Fibroblast of lung (primary cell): ENCODE measurements around the gene GJB3. TPM values are rescaled to one million over a fixed set of nuclear protein-coding genes. Genes with fewer than 3 reads are reported as not detected.
"Not testable (repeated sequence)": the region's sequence is repeated elsewhere in the genome, so short reads cannot be mapped to it uniquely, and the experiment has no call there.

Experiments
- DNase-seq, 2 donors: peaks; one replicate each; pipeline versions ENCODE4 v3.0.0 to v3.0.0-alpha.2; 2010; ENCODE audit warnings: low read depth in 2 of 2
- H2AFZ ChIP-seq: 2 replicates; pipeline ENCODE4 v1.5.1; 2012; ENCODE audit warnings: low read length, control low read depth, inconsistent platforms
- H3K27ac ChIP-seq: 2 replicates; pipeline ENCODE4 v1.5.1; 2011; ENCODE audit warnings: low read length, control low read depth; ENCODE audit not compliant: insufficient read depth
- H3K27me3 ChIP-seq: 2 replicates; pipeline ENCODE4 v1.5.1; 2011; ENCODE audit warnings: mild to moderate bottlenecking, low read length; ENCODE audit not compliant: control insufficient read depth, insufficient read depth
- H3K36me3 ChIP-seq: 2 replicates; pipeline ENCODE4 v1.5.1; 2011; ENCODE audit warnings: low read length; ENCODE audit not compliant: control insufficient read depth, insufficient read depth
- H3K4me1 ChIP-seq: 2 replicates; pipeline ENCODE4 v1.5.1; 2011; ENCODE audit warnings: low read length; ENCODE audit not compliant: control insufficient read depth, insufficient read depth; ENCODE audit errors: extremely low read depth
- H3K4me2 ChIP-seq: 2 replicates; pipeline ENCODE4 v1.5.1; 2011; ENCODE audit warnings: low read length, control low read depth; ENCODE audit not compliant: insufficient read depth; ENCODE audit errors: extremely low read depth
- H3K4me3 ChIP-seq, 4 experiments: fragments of 200-600 bp in 1 of 4; sonication (generic) in 1 of 4; replicated peaks in 1 of 4; 2 replicates each; pipeline ENCODE4 v1.5.1; 2011 to 2016; ENCODE audit warnings: low read length in 4 of 4, low read depth in 3 of 4, mild to moderate bottlenecking in 3 of 4, control low read depth in 2 of 4, inconsistent platforms in 1 of 4, mixed read lengths in 1 of 4; ENCODE audit not compliant: insufficient read depth in 1 of 4; ENCODE audit errors: control extremely low read depth in 1 of 4
- H3K79me2 ChIP-seq: 2 replicates; pipeline ENCODE4 v1.5.1; 2012; ENCODE audit warnings: mild to moderate bottlenecking, low read length, inconsistent platforms; ENCODE audit not compliant: control insufficient read depth, insufficient read depth
- H3K9ac ChIP-seq: 2 replicates; pipeline ENCODE4 v1.5.1; 2011; ENCODE audit warnings: mild to moderate bottlenecking, low read length, control low read depth; ENCODE audit not compliant: insufficient read depth
- H3K9me3 ChIP-seq: 2 replicates; pipeline ENCODE4 v1.5.1; 2012; ENCODE audit warnings: low read depth, low read length; ENCODE audit not compliant: control insufficient read depth, insufficient read depth
- H4K20me1 ChIP-seq: 2 replicates; pipeline ENCODE4 v1.5.1; 2011; ENCODE audit warnings: low read length; ENCODE audit not compliant: control insufficient read depth, insufficient read depth; ENCODE audit errors: extremely low read depth
- CTCF ChIP-seq, 2 donors: IDR thresholded peaks in 1 of 2; conservative IDR thresholded peaks in 1 of 2; 1 replicate in 1 of 2; 2 replicates in 1 of 2; pipeline ENCODE4 v1.5.1; 2011 to 2012; ENCODE audit warnings: low read length in 2 of 2, control low read depth in 1 of 2, inconsistent platforms in 1 of 2, low read depth in 1 of 2, mild to moderate bottlenecking in 1 of 2
- EZH2 ChIP-seq: IDR thresholded peaks from 2 replicates; pipeline ENCODE4 v1.5.1; 2012; ENCODE audit warnings: low read length, control low read depth, mild to moderate bottlenecking; ENCODE audit errors: missing control alignments
- polyA plus RNA-seq, 2 donors: library from polyadenylated mRNA; depleted of rRNA in 1 of 2; stranded (reverse) in 1 of 2; unstranded in 1 of 2; fragments of >200 nt; gene quantifications; 2 replicates each; pipeline ENCODE4 v1.2.1, GENCODE V29; 2011 to 2012; ENCODE audit warnings: missing spikeins in 1 of 2
- total RNA-seq: library from RNA; depleted of rRNA; stranded (reverse); fragments of >200 nt; gene quantifications from 2 replicates; pipeline ENCODE4 v1.2.1, GENCODE V29; 2014

The GJB3 gene
- total and polyA plus RNA-seq, 2 donors (not counting 1 experiment from before 2014, with no cell fraction given) = not detected

DNA sequence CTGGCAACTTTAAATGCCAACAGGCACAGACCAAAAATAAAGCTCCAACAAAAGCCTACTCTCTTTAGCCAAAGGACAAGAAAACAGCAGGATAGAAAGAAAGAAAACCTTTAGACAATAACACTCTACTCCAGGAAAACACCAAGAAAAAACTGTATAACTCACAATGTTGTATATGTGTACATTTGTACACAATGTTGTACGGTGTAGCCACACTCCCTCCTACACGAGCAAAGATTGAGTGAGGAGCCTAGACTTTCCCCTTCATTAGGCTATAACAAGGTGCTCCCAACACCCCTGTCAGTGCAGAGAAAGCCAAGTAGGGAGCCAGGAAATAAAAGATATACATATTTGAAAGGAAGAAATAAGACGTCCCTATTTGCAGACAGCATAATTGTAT lies 35.8 kb downstream of the GJB3 start:
- no peak overlapping the region for H2AFZ ChIP-seq
- H3K27me3 ChIP-seq = no peaks in the 10 kb centered on the region
- H3K4me2 ChIP-seq = no peak overlapping the region
- H3K79me2 ChIP-seq = no peaks in the 10 kb centered on the region
- H3K36me3 ChIP-seq = no peaks in the 10 kb centered on the region
- H3K4me1 ChIP-seq = no peaks in the 10 kb centered on the region
- no peaks in the 10 kb centered on the region for H4K20me1 ChIP-seq
- H3K9me3 ChIP-seq = no peaks in the 10 kb centered on the region
- no peak overlapping the region for H3K4me3 ChIP-seq
- no peak overlapping the region for H3K9ac ChIP-seq
- TF ChIP-seq EZH2 (no peak), CTCF (conservative IDR thresholded peaks at IDR 0.05 in 1 of 2, IDR thresholded peaks at IDR 0.05 in 1 of 2; ENCODE audit: low read depth in 1 of 2, low read length in 2 of 2) (no peak)
- DNase-seq = no peak
- H3K27ac ChIP-seq = no peak overlapping the region

- not testable (repeated sequence) for H3K4me2 ChIP-seq, H3K79me2 ChIP-seq, H3K27me3 ChIP-seq, H3K4me1 ChIP-seq, H3K27ac ChIP-seq, H3K9ac ChIP-seq, H4K20me1 ChIP-seq, H2AFZ ChIP-seq, H3K4me3 ChIP-seq, H3K9me3 ChIP-seq, H3K36me3 ChIP-seq, DNase-seq
Measured at GRCh38 chr1:34818862-34819261, 37.8 kb downstream of the GJB3 start.

GRCh38 chr1:34822202-34822601 lies 41.2 kb downstream of the GJB3 start:
- Histone ChIP-seq H3K9me3 (no peaks in the 10 kb centered on the region), H3K4me3 (no peak overlapping the region), H3K79me2 (no peaks in the 10 kb centered on the region), H3K27me3 (no peaks in the 10 kb centered on the region), H3K9ac (no peak overlapping the region), H3K27ac (no peak overlapping the region), H4K20me1 (no peaks in the 10 kb centered on the region), H3K4me2 (no peak overlapping the region), H2AFZ (no peak overlapping the region), H3K4me1 (no peaks in the 10 kb centered on the region), H3K36me3 (no peaks in the 10 kb centered on the region)
- DNase-seq = no peak
- TF ChIP-seq CTCF (conservative IDR thresholded peaks at IDR 0.05 in 1 of 2, IDR thresholded peaks at IDR 0.05 in 1 of 2; ENCODE audit: low read depth in 1 of 2, low read length in 2 of 2) (no peak), EZH2 (no peak)
